ENCODE measurements around the gene KCNJ13.
"Not testable (repeated sequence)": the region's sequence is repeated elsewhere in the genome, so short reads cannot be mapped to it uniquely, and the experiment has no call there.

The KCNJ13 gene

GRCh38 chr2:232744963-232745362 is 31.4 kb downstream of the KCNJ13 start:
- no peak for TF ChIP-seq POLR2A (IDR thresholded peaks at IDR 0.05; ENCODE audit: low read length)
- no peak for TF ChIP-seq GATA1 (IDR thresholded peaks at IDR 0.05; ENCODE audit: low read depth, low read length)
- no peak for DNase-seq

GRCh38 chr2:232741972-232742371 is 34.4 kb downstream of the KCNJ13 start:
- no peak for TF ChIP-seq POLR2A (IDR thresholded peaks at IDR 0.05; ENCODE audit: low read length)
- TF ChIP-seq GATA1 (IDR thresholded peaks at IDR 0.05; ENCODE audit: low read depth, low read length), result no peak

GRCh38 chr2:232741294-232741693 is 35.1 kb downstream of the KCNJ13 start:
- TF ChIP-seq GATA1 (IDR thresholded peaks at IDR 0.05; ENCODE audit: low read depth, low read length) (no peak), POLR2A (IDR thresholded peaks at IDR 0.05; ENCODE audit: low read length) (no peak)
- no peak for DNase-seq

More at GRCh38 chr2:232741972-232742371, 34.4 kb downstream of the KCNJ13 start:
- DNase-seq, result no peak

- no peak for DNase-seq
Measured at GRCh38 chr2:232731470-232731869, 44.9 kb downstream of the KCNJ13 start.

GRCh38 chr2:232728785-232729184 is 47.6 kb downstream of the KCNJ13 start:
- no peak for DNase-seq
- TF ChIP-seq POLR2A (IDR thresholded peaks at IDR 0.05; ENCODE audit: low read length) (no peak), GATA1 (IDR thresholded peaks at IDR 0.05; ENCODE audit: low read depth, low read length) (no peak)

More at GRCh38 chr2:232731470-232731869, 44.9 kb downstream of the KCNJ13 start:
- TF ChIP-seq POLR2A (IDR thresholded peaks at IDR 0.05; ENCODE audit: low read length) (no peak), GATA1 (IDR thresholded peaks at IDR 0.05; ENCODE audit: low read depth, low read length) (no peak)

- TF ChIP-seq POLR2A (IDR thresholded peaks at IDR 0.05; ENCODE audit: low read length) (no peak), GATA1 (IDR thresholded peaks at IDR 0.05; ENCODE audit: low read depth, low read length) (no peak)
- DNase-seq, result no peak
Measured at GRCh38 chr2:232723027-232723426, 53.3 kb downstream of the KCNJ13 start.

GRCh38 chr2:232721882-232722281 is 54.5 kb downstream of the KCNJ13 start:
- no peak for TF ChIP-seq POLR2A (IDR thresholded peaks at IDR 0.05; ENCODE audit: low read length)
- TF ChIP-seq GATA1 (IDR thresholded peaks at IDR 0.05; ENCODE audit: low read depth, low read length), result no peak
- no peak for DNase-seq

- DNase-seq, result no peak
- TF ChIP-seq GATA1 (IDR thresholded peaks at IDR 0.05; ENCODE audit: low read depth, low read length), result no peak
- TF ChIP-seq POLR2A (IDR thresholded peaks at IDR 0.05; ENCODE audit: low read length), result no peak
Measured at GRCh38 chr2:232721261-232721660, 55.1 kb downstream of the KCNJ13 start.

GRCh38 chr2:232720056-232720455 is 56.3 kb downstream of the KCNJ13 start:
- not testable (repeated sequence) for DNase-seq

Measured in erythroblast (primary cell).